ENCODE data around the gene KIRREL2. TPM values are rescaled to one million over a fixed set of nuclear protein-coding genes. Genes with fewer than 3 reads are reported as not detected.

Gene KIRREL2
- under 1 TPM in 1 of 2 donors, not detected in 1; 0.13 TPM for total RNA-seq

GRCh38 chr19:35856546-35857149 lies at the start of gene KIRREL2:
KIRREL2 (plus strand) TSS chr19:35856911; CDS start chr19:35857120, 209 bp downstream.
- DNase-seq = no peak
- intact Hi-C loops (cut with DNase I) = no loop called here
- Histone ChIP-seq H3K9me3 (no peaks in the 10 kb centered on the region), H3K27ac (no peak within 1 kb of the TSS), H3K4me3 (peak within 1 kb of the TSS; percentile 34), H3K27me3 (peaks cover 35% of the 10 kb centered on the region), H3K9ac (ENCODE audit: low read depth in 2 of 2, low read length in 2 of 2) (peak within 1 kb of the TSS in 1 of 2 donors; percentile 35), H3K4me1 (no peaks in the 10 kb centered on the region), H3K36me3 (no peaks in the 10 kb centered on the region)
- no peak for TF ChIP-seq CTCF (IDR thresholded peaks at IDR 0.05)

- Histone ChIP-seq H3K27ac (no peak overlapping the region), H3K27me3 (no peaks in the 10 kb centered on the region), H3K4me1 (no peaks in the 10 kb centered on the region), H3K9ac (ENCODE audit: low read depth in 2 of 2, low read length in 2 of 2) (no peak overlapping the region), H3K9me3 (no peaks in the 10 kb centered on the region), H3K36me3 (no peaks in the 10 kb centered on the region), H3K4me3 (no peak overlapping the region)
- DNase-seq = no peak
- TF ChIP-seq CTCF (IDR thresholded peaks at IDR 0.05) = no peak
- intact Hi-C loops (cut with DNase I) = no loop called here
These were observed 49.1 kb upstream of the KIRREL2 start for GRCh38 chr19:35807633-35808032.

GRCh38 chr19:35811317-35812219 lies 45.1 kb upstream of the KIRREL2 start:
- Histone ChIP-seq H3K9ac (ENCODE audit: low read depth in 2 of 2, low read length in 2 of 2) (no peak overlapping the region), H3K36me3 (no peaks in the 10 kb centered on the region), H3K4me1 (no peaks in the 10 kb centered on the region), H3K27me3 (no peaks in the 10 kb centered on the region), H3K9me3 (no peaks in the 10 kb centered on the region), H3K27ac (no peak overlapping the region), H3K4me3 (no peak overlapping the region)
- no peak for TF ChIP-seq CTCF (IDR thresholded peaks at IDR 0.05)
- intact Hi-C loops (cut with DNase I) = no loop called here
- no peak for DNase-seq

- DNase-seq = no peak
- Histone ChIP-seq H3K27me3 (no peaks in the 10 kb centered on the region), H3K27ac (no peak within 1 kb of the TSS), H3K36me3 (no peaks in the 10 kb centered on the region), H3K4me1 (no peaks in the 10 kb centered on the region), H3K9ac (ENCODE audit: low read depth in 2 of 2, low read length in 2 of 2) (no peak within 1 kb of the TSS), H3K9me3 (no peaks in the 10 kb centered on the region), H3K4me3 (no peak within 1 kb of the TSS)
- intact Hi-C loops (cut with DNase I) = no loop called here
- no peak for TF ChIP-seq CTCF (IDR thresholded peaks at IDR 0.05)
These were observed 44.3 kb upstream of the KIRREL2 start, which contains the start of gene PRODH2 for GRCh38 chr19:35812220-35813042. PRODH2 (minus strand) TSS chr19:35812845; CDS start chr19:35812805, 40 bp downstream.
